ENCODE data around the gene LMBRD1. TPM values are rescaled to one million over a fixed set of nuclear protein-coding genes. Genes with fewer than 3 reads are reported as not detected.

Gene LMBRD1
- total RNA-seq, 1 experiment from 2014 or later = 17.0 TPM

GRCh38 chr6:69665437-69665836, 131.4 kb downstream of the LMBRD1 start:
- Mint-ChIP-seq H3K4me3 (no peak overlapping the region), H3K27me3 (ENCODE audit: low read depth) (no peaks in the 10 kb centered on the region), H3K27ac (no peak overlapping the region), H3K9me3 (no peaks in the 10 kb centered on the region), H3K36me3 (ENCODE audit: insufficient read depth in 1 of 3, low read depth in 3 of 3) (no peaks in the 10 kb centered on the region), H3K4me1 (no peaks in the 10 kb centered on the region)
- H3T11ph ChIP-seq (ENCODE audit: low read length) = no peak overlapping the region
- no peak overlapping the region for H3K4ac ChIP-seq (ENCODE audit: low read depth, low read length)
- no CpG with 5 or more reads among the region's 3 CpGs for WGBS (ENCODE audit: extremely low coverage, insufficient read length, low lambda C conversion rate)
- no peaks in the 10 kb centered on the region for H3K79me2 ChIP-seq (ENCODE audit: insufficient read depth, low read length)
- no peak for DNase-seq
- no peaks in the 10 kb centered on the region for H3K23me2 ChIP-seq (ENCODE audit: insufficient read length, low read depth, low read length, poor library complexity, severe bottlenecking)
- TF ChIP-seq CTCF (conservative IDR thresholded peaks at IDR 0.05) = no peak
- no peak overlapping the region for H3K18ac ChIP-seq (ENCODE audit: insufficient read length, low read depth, low read length)
- H2BK12ac ChIP-seq (ENCODE audit: insufficient read length, low read depth, low read length) = no peak overlapping the region
- H2AFZ ChIP-seq (ENCODE audit: low read length) = no peak overlapping the region
- no peaks in the 10 kb centered on the region for H3K27me3 ChIP-seq (ENCODE audit: insufficient read depth, low read length)
- H3K14ac ChIP-seq (ENCODE audit: insufficient read depth, low read length) = no peak overlapping the region
- no peak overlapping the region for H4K8ac ChIP-seq (replicated peaks; ENCODE audit: insufficient read length, low read depth, low read length)
- no peaks in the 10 kb centered on the region for H3K79me1 ChIP-seq (ENCODE audit: insufficient read depth, low read depth, low read length, poor library complexity, severe bottlenecking)
- H2BK5ac ChIP-seq (ENCODE audit: insufficient read length, low read length) = no peak overlapping the region
- H3K23ac ChIP-seq (ENCODE audit: insufficient read length, low read depth, low read length) = no peak overlapping the region
- no peak overlapping the region for H2BK20ac ChIP-seq (ENCODE audit: low read depth, low read length, poor library complexity, severe bottlenecking)
- no peak overlapping the region for H2AK5ac ChIP-seq (ENCODE audit: insufficient read length, low read length)
- H3K27ac ChIP-seq (ENCODE audit: insufficient read length, low read depth, low read length) = no peak overlapping the region
- H3K9ac ChIP-seq (ENCODE audit: extremely low read depth, insufficient read length, low read length) = no peak overlapping the region
- H2BK120ac ChIP-seq (ENCODE audit: low read depth, low read length, poor library complexity, severe bottlenecking) = no peak overlapping the region
- H3K56ac ChIP-seq (ENCODE audit: insufficient read length, low read depth, low read length) = no peak overlapping the region
- H4K20me1 ChIP-seq (ENCODE audit: control insufficient read depth, insufficient read depth, insufficient read length) = no peaks in the 10 kb centered on the region
- no peak overlapping the region for H3K4me2 ChIP-seq (ENCODE audit: insufficient read depth, insufficient read length, low read length)
- H3K9me3 ChIP-seq (ENCODE audit: control insufficient read depth, low read depth, low read length) = no peaks in the 10 kb centered on the region
- H2BK15ac ChIP-seq (ENCODE audit: low read depth, low read length) = no peak overlapping the region
- no peaks in the 10 kb centered on the region for H3K4me1 ChIP-seq (ENCODE audit: insufficient read depth, low read length)
- no peak overlapping the region for H4K5ac ChIP-seq (ENCODE audit: insufficient read length, low read depth, low read length)
- no peak overlapping the region for H4K91ac ChIP-seq (ENCODE audit: insufficient read length, low read depth, low read length)

Measured in H9 (cell line).